ENCODE data around the gene NRXN3. TPM values are rescaled to one million over a fixed set of nuclear protein-coding genes. Genes with fewer than 3 reads are reported as not detected.

Gene NRXN3
- total and polyA plus RNA-seq, 2 of the 4 experiments (the other 2 are of a cell fraction): 4.8 to 25.1 TPM

DNA sequence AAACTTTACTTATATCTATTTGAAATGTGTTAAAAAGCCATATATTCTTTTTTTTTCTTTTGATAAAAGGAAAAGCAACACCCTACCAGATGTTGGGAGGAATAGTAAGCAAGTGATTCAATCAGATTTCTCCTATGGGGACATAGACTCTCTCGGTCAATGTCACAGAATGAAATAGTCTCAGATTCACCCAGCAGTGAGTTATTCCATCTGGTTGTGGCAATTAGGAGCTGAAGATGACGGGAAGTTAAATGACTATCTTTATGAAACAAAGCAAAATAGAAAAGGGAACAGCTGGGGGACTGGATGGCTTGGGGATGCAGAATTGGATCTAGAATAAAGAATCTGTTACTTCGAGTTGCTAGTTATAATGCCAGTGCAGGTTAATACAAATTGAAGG lies 857.0 kb downstream of the NRXN3 start:
- DNase-seq: no peak
- no peak overlapping the region for H3K9ac ChIP-seq (ENCODE audit: low read depth, low read length)
- H3K23ac ChIP-seq (ENCODE audit: low read depth, low read length): no peak overlapping the region
- no peaks in the 10 kb centered on the region for H3K9me1 ChIP-seq (ENCODE audit: insufficient read depth, low read length)
- in situ Hi-C loops (cut with MboI; ENCODE audit: low sequenced_read_pairs): no loop called here
- H3K27ac ChIP-seq (ENCODE audit: insufficient read depth, low read length): no peak overlapping the region
- no peak overlapping the region for H2AK5ac ChIP-seq (ENCODE audit: low read depth, low read length)
- H3K4ac ChIP-seq (ENCODE audit: low read depth, low read length): no peak overlapping the region
- 83% methylated on average over 1 of the region's 3 CpGs; no CpG with 5 or more reads in 1 of the 2 experiments for WGBS, 2 experiments (ENCODE audit: extremely low coverage in 2 of 2, insufficient read length in 1 of 2)
- dilution Hi-C loops (cut with HindIII; ENCODE audit: low sequenced_read_pairs, unreplicated experiment): no loop called here
- H3K9me3 ChIP-seq (ENCODE audit: control insufficient read depth, insufficient read depth, low read length): peaks cover 2% of the 10 kb centered on the region
- no peak overlapping the region for H4K91ac ChIP-seq (ENCODE audit: insufficient read depth, low read depth, low read length)
- H2BK20ac ChIP-seq (ENCODE audit: low read depth, low read length): no peak overlapping the region
- no peak overlapping the region for H2AK9ac ChIP-seq (replicated peaks; ENCODE audit: low read depth, low read length, poor library complexity)
- H3K18ac ChIP-seq (ENCODE audit: low read depth, low read length): no peak overlapping the region
- no peaks in the 10 kb centered on the region for H3K4me1 ChIP-seq (ENCODE audit: control insufficient read depth, insufficient read depth, low read length)
- no peak overlapping the region for H2AFZ ChIP-seq (replicated peaks; ENCODE audit: low read length, poor library complexity)
- H4K8ac ChIP-seq (ENCODE audit: low read depth in 2 of 2, low read length in 2 of 2): no peak overlapping the region
- H3K56ac ChIP-seq (ENCODE audit: extremely low read depth, insufficient read depth, low read length): no peak overlapping the region
- no peak for ATAC-seq (ENCODE audit: low read depth)
- H3K14ac ChIP-seq (replicated peaks; ENCODE audit: low read depth, low read length): no peak overlapping the region
- no peak overlapping the region for H4K5ac ChIP-seq (ENCODE audit: low read depth, low read length)
- H3K4me3 ChIP-seq (ENCODE audit: insufficient read depth, low read depth, low read length): no peak overlapping the region
- H3K36me3 ChIP-seq (ENCODE audit: control insufficient read depth, insufficient read depth, low read length): no peaks in the 10 kb centered on the region
- TF ChIP-seq RAD21 (IDR thresholded peaks at IDR 0.05; ENCODE audit: low read length) (no peak), POLR2A (IDR thresholded peaks at IDR 0.05; ENCODE audit: low read depth, low read length) (no peak), CTCF (conservative IDR thresholded peaks at IDR 0.05; ENCODE audit: low read depth, low read length) (no peak), CEBPB (IDR thresholded peaks at IDR 0.05; ENCODE audit: low read depth, low read length) (no peak), RCOR1 (IDR thresholded peaks at IDR 0.05; ENCODE audit: insufficient replicate concordance, low read length) (no peak), MAFK (IDR thresholded peaks at IDR 0.05; ENCODE audit: low read depth, low read length) (no peak), CHD1 (IDR thresholded peaks at IDR 0.05; ENCODE audit: low read depth, low read length) (no peak), SMC3 (IDR thresholded peaks at IDR 0.05; ENCODE audit: low read depth, low read length) (no peak)
- no peak overlapping the region for H2BK15ac ChIP-seq (ENCODE audit: low read depth, low read length)
- POLR2A ChIA-PET (ENCODE audit: unreplicated experiment): no interaction called here
- intact Hi-C loops (cut with micrococcal nuclease): no loop called here
- H4K20me1 ChIP-seq (ENCODE audit: insufficient read depth, low read length): no peaks in the 10 kb centered on the region
- no peak overlapping the region for H2BK120ac ChIP-seq (ENCODE audit: low read depth, low read length)
- CTCF ChIA-PET: no interaction called here
- H2BK5ac ChIP-seq (ENCODE audit: low read depth, low read length, poor library complexity, severe bottlenecking): no peak overlapping the region
- peaks cover 7% of the 10 kb centered on the region for H3K27me3 ChIP-seq (ENCODE audit: control insufficient read depth, insufficient read depth, low read length)
- BruUV-seq (replicated peaks): no TSS peak
- H3K79me1 ChIP-seq (ENCODE audit: low read depth in 1 of 2, low read length in 2 of 2): no peaks in the 10 kb centered on the region
- H3K4me2 ChIP-seq (ENCODE audit: low read depth, low read length): no peak overlapping the region

Data from IMR-90 (cell line).